ENCODE measurements around the gene SH3RF3.

Gene SH3RF3

DNA sequence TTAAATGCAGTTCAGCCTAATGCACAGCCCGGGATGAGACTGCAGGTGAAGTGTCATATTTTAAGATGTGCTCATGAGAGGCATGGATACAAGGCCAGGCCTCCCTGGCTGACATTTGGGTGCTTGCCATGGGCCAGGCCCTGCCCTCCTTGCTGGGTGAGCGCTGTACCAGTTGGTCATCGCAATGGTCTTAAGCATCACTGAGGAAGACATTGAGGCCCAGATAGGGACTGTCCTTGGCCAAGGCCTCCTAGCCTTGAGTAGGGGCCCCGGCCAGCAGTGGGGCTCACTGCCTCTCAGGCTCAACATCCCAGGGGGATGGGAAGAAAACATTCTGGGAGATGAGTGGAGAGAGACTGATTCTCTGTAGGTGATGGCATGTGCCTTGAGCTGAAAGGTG, 184.3 kb downstream of the SH3RF3 start:
- DNase-seq (ENCODE audit: low read depth) = no peak

DNA sequence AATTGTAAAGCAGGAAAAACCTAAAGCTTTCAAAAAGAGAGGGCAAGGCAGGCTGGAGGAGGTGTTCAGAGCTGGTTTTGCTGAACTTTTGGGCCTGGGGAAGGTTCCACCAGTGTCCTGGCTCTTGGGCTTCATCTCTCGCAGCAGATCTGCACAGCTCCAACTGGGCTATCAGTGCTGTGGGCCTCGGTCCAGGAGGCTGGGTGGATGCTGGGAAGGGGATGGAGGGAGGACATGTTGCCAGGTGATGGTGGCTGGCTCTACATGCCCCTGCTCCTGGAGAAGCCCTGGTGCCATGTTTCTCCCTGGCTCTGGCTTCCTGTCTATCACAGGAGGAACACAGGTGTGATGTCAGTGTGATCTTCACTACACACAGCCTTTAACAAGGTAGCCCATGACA, 187.1 kb downstream of the SH3RF3 start:
- DNase-seq (ENCODE audit: low read depth) = no peak

DNA sequence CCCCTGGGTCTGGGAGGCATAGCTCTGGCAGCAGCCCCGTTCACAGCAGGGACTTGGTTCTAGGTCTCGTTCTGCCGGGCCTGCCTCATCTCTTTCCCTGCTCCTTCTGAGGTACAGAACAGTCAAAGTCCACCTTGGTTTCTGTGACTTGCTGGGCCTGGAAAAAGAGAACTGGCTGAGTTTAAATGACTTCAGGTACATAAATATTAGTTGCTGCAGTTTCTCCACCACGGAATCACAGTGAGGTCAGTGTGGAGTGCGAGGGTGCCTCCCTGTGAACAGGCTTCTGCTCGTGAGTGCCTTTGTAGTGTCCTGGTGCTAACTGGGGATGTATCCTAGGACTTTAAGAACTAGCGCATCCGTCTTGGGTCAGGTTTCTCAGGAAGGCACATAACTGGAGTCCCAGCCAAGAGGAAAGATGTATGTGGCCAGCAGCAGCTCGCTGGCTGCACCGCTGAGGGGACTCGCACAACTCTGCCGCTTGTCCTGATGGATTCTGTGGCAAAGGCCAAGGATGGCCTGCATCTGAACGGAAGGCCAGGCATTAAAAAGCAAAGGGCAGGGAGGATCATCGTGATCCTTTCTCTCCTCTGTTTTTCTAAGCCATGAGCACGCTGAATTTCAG, 188.6 kb downstream of the SH3RF3 start:
- no peak for DNase-seq (ENCODE audit: low read depth)

DNA sequence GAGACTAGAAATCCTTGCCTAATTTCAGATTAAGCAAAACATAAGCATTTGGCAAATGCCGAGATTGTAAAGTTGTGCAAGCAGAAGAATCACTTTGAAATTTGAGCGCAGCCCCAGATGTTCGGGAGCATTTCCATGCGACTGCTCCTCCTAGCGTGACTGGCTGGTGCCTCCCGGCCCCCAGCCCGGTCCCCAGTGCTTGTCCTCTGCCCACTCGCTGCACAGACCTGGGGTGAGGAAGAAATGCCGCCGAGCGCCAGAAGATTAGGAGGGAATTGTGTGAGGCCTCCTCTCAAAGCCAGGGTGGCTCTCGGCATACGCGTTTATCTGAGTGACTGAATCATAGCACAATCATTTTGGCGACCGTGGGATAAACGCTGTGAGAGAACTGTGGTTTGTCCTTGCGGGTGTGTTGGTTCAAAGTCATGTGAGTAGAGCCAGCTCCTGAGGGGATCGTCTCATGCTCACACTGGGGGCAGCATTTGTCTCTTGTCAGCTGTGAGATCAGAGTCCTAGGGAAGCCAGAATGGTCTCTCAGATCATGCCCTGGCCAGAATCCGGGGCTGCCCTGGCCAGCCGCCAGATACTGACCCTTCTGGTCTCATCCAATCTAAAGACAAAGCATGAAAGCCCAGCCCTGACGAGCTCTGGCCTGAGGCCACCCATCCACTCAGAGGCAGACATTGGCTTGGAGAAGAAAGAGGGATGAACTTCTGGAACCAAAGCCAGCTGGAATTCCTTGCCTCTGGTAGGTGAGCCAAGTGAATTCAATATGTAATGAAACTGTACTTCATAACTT, 189.3 kb downstream of the SH3RF3 start:
- DNase-seq (ENCODE audit: low read depth) = no peak

DNA sequence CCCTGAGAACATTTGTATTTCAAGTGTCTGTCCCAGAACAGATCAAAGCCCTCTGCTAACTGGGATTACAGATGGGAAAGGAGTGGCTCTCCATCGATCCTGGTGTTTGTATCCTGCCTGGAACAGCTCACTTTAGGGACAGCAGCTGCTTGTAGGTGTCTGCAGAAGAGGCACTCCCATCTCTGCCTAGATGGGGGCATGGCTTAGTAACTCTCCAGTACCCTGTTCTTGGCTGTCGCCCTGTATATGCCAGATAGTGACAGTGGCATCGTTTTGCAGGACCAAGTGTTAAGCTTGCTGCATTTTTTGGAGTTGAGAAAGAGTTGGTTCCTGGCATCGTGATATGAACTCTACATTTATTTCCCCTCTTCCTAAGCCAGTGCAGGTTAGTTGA, 189.9 kb downstream of the SH3RF3 start:
- DNase-seq (ENCODE audit: low read depth) = no peak

DNA sequence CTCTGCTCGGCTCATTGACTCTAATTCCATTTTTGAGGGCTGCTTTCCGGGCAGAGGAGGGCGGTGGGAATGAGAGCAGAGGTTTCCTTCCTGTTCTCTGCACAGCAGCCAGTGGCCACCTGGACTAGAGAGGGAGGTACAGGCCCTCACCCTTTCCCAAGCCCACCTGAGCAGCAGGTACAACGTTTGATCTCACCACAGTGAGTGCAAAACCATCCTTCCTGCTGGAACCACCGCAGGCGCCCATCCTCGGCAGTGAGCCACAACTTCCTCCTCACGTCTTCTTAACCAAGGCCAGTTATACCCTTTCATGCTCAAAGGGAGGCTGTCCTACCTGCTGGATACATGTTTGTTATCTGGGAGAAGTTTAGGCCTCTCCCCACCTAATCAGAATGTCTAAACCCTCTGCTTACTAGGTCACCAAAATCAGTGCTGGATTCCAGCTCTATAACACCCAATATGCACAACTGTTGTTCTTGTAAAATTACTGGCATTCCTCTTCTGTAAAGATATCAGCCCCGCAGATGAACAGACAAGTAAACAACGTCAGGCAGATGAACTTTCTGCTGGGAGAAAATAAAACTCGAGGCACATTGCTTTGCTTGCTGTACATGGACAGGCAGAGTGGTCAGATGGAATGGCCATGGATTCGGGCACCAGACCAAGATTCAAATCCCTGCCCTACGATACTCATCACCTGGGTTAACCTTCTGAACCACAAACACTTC, 191.4 kb downstream of the SH3RF3 start:
- DNase-seq (ENCODE audit: low read depth) = no peak

DNA sequence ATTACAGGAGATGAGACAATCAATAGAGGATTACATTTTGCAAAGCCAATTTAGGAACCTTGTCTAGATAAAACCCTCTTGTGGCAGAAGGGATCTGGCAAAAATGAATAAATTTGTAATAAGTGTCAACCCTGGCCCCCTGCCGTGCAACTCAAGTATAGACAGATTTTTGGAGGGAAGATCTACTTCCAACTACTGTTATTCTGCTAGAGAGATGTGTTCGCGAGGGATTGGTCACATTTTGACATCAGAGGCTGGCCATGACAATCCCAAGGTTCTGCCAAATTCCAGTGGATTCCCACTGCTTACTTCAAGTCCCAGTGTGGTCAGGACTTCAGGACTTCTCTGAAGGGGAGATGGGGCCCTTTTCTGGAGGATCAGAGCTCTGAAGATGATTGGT, 192.6 kb downstream of the SH3RF3 start:
- no peak for DNase-seq (ENCODE audit: low read depth)

DNA sequence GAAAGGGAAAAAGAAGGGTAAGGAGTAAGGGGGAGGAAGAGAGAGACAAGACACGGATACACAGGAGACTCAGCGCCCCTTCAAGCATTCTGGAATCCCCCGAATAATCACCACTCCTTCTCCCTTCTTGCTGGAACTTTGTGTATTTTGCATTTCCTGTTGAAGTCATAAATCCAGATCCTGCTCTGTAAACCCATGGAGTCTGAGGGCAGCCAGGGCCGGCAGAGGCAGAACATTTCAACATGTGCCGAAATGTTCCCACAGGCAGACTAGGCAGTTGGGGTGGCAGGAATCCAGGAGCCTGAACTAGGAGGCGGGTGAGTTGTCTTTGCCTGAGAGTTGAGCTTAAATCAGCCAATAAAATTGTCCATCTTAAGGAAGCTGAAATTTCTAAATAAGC, 193.1 kb downstream of the SH3RF3 start:
- no peak for DNase-seq (ENCODE audit: low read depth)

DNA sequence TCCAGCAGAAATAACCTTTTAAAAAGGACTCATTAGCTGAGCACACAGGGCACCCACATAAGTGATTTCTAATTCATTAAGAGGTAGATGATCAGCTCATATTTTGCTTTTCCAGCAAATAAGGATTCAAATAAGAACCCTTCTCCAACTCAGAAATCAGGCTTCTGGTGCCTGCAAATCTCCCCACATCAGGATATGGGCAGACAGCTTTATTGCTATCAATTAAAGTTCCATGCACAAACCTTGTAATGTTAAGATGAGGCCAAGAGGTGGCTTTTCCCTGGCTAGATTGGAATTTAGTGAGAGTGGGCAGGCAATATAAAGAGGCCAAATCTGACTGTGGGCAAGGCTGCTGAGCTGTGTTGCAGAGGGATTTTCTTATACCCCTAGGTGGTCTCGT, 193.6 kb downstream of the SH3RF3 start:
- no peak for DNase-seq (ENCODE audit: low read depth)

DNA sequence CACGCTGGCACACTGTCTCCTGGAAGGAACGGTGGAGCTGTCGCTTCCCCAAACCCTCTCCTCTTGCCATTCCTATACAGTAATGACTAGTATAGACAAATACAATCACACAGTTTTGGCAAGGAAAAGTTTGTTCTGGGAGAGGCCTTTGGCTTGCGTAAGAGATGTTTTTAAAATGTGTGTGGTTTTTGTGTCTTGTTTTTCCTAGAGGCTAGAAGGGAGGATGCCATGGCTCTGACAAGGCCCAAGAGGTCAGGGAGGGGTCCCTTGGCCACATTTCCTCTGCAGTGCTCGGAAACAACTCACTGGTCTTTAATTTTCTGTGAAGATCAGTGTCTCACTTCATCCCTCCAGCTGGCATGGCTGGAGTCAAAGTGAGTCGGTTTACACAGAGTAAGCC, 195.9 kb downstream of the SH3RF3 start:
- no peak for DNase-seq (ENCODE audit: low read depth)

DNA sequence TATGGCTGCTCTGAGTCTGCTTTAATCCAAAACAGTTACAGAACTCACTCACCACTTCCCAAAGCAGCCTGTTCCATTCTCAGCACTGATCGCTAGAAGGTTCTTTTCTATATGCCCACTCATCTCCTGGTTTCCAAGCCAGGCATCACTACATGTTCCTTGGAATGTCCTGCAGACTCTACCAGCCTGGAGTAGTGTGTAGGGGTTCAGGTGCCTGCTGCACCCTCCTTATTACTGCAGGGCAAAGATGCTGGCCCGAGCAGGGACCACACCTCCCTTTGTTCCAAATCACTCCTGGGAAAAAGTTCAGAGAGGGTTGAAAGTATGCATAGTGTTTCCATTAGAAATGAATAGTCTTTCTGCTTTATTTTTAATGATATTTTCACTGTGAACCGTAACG, 196.6 kb downstream of the SH3RF3 start:
- no peak for DNase-seq (ENCODE audit: low read depth)

DNA sequence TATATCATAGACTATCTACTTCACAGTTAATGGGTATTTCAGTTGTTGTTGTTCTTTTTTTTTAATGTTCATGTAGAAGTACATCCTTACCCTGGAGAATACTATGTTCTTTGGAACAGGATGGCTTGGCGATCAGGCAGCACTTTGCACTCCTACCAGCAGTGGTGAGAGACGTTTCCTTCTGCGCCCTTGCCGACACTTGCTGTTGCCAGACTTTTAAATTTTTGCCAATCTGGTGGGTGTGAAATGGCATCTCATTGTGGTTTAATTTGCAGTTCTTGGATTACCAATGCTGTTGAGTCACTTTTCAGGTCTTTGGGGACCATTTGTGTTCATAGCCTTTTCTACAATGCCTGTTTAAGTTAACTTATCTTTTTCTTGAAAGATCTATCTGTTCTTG, 197.3 kb downstream of the SH3RF3 start:
- no peak for DNase-seq (ENCODE audit: low read depth)

DNA sequence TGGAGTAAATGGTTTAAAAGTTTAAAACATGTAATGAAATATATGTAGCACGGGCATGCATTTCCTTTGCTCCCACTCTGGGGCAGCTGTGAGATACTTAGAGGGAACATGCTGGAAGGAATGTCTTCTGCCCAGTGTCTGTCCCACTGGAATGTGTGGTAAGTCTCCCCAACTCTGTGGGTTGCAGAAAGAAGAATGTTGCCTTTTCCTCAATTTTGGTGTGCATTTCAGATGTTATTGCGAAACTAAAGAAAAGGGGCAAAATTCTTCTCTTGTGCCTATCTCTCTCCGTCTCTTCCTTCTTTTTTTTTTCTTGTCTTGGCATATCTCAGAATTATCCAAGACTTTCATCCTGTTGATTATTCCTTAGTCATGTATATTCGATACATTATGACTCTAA, 201.1 kb downstream of the SH3RF3 start:
- no peak for DNase-seq (ENCODE audit: low read depth)

DNA sequence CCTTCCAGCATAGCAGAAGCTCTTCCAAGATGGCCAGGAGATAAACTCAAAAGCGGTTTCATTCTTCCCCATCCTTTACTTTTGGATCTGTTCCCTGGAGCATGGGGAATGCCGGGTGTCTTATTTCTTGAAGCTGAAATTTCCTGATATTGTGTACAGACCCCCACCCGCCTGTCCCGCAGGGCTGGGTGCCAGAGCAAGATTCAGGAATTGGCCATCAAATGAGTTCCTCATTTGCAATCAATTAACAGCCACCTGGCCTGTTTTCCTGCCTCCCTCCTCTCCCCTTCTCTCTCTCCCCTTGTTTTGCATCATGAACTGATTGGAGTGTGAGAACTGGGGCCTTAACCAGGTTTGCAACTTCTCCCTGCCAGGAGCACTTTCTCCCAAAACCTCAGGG, 202.1 kb downstream of the SH3RF3 start:
- no peak for DNase-seq (ENCODE audit: low read depth)

DNA sequence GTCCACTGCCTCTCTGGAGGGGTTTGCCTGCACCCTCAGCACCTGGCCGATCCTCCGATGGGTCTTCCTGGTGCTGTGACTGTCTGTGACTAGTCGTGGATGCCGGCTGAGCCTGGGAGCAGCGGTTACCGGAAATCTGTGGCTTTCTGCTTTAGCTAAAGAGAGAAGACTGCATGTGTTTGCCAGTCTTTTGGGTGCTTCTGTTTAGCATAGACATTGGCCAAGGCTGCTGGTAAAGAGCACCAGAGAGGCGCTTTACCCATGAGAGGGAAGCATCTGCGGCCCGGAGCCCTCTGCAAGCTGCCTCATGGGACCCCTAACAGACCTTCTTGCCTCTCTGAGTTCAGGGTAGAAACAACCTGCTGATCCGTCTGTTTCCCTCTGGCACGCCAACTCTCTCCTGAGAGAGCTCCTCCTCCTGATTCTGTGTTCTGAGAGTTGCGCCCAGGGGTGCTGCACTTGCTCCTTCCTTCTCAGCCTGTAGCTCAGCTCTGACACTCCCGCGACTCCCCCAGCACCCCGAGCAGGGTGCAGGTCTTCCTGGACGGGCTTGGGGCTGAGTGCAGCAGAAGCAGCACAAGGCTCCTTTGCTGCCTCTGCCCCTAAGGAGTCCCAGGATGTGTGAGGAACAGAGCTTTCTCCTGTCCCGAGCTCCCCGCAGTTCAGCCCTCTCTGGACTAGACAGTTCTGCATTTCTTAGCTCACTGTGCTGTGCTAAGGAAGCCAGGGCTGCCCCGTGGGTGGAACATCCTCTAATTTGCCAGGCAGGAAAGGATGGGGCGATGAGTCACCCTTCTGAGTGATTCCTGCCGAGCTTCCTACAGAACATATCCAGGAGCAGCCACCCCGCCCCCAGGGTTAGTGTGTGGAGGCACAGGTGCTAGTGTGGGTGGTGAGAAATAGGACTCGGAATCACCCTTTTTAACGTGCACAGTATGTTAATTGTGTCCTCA, 203.2 kb downstream of the SH3RF3 start:
- no peak for DNase-seq (ENCODE audit: low read depth)

DNA sequence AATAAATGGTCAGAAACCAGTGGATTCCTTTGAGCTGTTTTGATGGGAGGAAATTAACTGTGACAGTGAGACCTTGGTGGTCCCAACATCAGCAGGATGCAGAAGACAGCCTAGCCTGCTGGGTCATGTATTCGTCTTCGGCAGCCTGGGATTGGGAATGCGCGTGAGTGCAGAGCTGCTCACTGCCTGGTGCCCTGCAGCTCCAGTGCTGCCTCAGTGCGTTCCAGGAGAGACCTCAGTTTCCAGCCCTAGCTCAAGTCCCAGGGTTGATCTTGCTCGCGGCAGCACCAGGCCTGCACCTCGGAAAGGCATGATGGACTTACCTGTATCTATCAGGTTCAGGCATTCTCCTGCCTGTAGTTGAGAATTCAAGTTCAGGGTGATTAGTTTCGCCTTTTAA, 203.9 kb downstream of the SH3RF3 start:
- DNase-seq (ENCODE audit: low read depth) = no peak

DNA sequence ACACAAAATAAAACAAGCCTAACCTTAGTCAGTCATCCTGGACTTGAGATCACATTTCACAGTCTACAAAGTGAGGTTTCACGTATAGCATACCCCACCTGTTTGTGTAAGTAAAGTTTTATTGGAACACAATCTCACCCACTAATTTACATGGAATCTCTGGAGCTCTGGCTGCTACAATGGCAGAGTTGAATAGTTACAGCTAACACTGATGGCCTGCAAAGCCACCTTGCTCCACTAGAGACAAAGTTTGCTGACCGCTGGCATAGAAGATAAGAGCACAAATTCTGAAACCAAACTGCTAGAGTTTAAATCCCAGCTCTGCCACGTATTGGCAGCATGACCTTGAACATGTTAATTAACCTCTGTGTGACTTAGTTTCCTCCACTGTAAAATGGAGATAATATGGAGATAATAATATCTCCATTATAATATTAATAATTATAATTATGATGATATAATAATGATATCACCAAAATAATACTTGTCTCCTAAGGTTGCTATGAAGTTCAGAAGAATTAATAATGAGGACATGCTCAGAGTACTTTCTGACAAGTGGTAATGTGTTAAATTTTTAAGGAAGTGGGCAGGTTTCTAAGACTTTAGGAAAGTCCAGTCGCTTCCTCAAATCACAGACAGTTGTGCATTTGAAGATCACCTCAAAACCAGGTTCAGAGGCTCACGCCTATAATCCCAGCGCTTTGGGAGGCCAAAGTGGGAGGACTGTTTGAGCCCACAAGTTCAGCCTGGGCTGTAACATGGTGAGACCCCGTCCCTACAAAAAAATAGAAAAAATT, 204.6 kb downstream of the SH3RF3 start:
- no peak for DNase-seq (ENCODE audit: low read depth)

DNA sequence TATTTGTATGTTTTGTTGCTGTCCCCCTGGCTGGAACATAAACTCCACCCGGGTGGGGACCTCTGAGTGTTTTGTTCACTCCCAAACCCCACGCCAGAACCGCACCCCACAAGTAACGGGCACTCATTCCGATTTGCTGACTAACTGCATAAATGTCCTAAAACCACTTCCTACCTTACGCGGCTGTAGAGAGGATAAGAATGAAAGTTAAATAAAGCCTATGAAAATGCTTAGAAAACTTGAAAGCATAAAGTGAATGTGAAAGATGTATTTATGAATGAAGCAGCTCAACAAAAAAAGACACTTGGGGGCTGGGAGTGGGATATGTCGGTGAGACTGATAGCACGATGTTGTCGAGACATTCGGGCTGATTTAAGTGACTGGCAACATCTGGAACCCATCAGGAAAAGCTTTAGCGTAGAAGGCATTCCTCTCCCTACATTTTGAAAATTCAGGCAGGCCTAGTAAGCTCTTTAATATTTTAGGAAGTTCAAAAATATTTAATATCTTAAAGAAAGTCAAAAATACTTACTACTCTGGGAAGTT, 206.7 kb downstream of the SH3RF3 start:
- DNase-seq (ENCODE audit: low read depth) = no peak

DNA sequence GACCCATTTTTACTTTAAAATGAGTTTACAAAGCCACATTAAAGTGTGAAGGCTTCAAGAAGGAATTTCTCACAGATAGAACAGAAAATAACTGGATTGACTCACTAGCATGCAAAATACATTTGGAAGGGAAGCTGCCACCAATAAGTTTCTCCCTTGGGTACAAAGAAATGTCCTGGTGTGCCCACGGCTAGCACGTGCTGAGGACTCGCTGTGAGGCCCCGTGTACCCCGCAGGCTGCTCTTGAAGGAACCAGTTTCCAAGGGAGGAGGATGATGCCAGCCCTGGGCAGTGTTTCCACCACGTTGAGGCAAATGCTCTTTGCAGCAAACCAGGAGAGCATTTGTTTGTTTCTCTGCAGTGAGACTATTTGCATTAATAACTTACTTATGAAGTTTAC, 207.3 kb downstream of the SH3RF3 start:
- DNase-seq (ENCODE audit: low read depth) = no peak

DNA sequence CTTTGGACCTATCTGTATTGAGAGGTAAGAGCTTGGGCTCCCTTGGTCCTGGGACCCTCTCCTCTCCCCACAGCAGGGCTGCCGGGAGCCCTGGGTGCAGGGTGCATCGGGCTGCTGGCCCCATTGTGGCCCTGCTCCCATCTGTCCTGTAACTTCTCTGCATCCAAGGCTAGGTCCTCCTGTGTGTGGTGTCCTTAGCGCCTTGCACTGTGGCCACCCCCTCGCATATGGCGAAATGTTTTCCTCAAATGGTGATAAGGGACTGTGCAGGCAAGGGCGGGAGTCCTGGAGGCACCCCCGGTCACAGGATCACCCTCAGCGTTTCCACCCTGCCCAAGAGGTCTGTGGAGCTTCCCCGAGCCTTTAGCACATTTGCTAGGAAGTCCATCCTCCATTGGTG, 208.2 kb downstream of the SH3RF3 start:
- no peak for DNase-seq (ENCODE audit: low read depth)

DNA sequence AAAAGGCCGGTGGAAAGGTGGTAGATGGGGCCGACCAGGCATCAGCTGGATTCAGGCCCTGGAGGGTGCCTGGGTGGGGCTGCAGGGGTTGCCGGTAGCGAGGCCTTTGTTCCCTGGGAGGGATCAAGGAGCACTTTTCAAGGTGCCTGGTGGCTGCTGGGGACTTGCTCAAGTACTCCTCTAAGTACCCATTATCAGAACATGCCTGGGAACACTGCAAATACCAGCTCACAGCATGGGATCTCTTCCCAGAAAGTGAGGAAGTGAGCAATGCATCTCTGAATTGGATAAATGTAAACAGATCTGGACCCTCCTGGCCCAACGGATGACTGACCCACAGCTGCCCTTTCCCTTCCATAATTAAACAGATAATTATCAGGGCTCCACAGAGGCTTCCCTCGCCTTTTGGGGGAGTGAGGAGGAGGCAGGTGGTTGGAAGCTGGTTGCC, 210.5 kb downstream of the SH3RF3 start:
- DNase-seq (ENCODE audit: low read depth) = no peak

Data from activated T-helper 1 cell treated with Interleukin-2 at 50 U/mL for 16 hours (primary cell).